Right atrium auricular region (tissue), 2 donors: ENCODE measurements around the gene PHC2. TPM values are rescaled to one million over a fixed set of nuclear protein-coding genes. Genes with fewer than 3 reads are reported as not detected.

ENCODE experiments used
- DNase-seq: peaks from one replicate; pipeline ENCODE4 v3.0.0-alpha.2; 2019; ENCODE audit warnings: low spot score
- H3K27ac ChIP-seq, 2 donors: fragments of 200-600 bp; sonication (generic); 1 replicate in 1 of 2; 2 replicates in 1 of 2; pipeline ENCODE4 v1.5.1; 2016 to 2019
- H3K27me3 ChIP-seq, 2 donors: fragments of 200-600 bp; sonication (generic); one replicate each; pipeline versions ENCODE4 v1.5.1 to v1.6.0; 2017 to 2019
- H3K36me3 ChIP-seq: fragments of 200-600 bp; sonication (generic); one replicate; pipeline ENCODE4 v1.5.1; 2016
- H3K4me1 ChIP-seq, 2 donors: fragments of 200-600 bp; sonication (generic); one replicate each; pipeline versions ENCODE4 v1.5.1 to v1.6.0; 2017 to 2019
- H3K4me3 ChIP-seq, 2 donors: fragments of 200-600 bp; sonication (generic); 1 replicate in 1 of 2; 2 replicates in 1 of 2; pipeline ENCODE4 v1.5.1; 2017 to 2019; ENCODE audit warnings: mild to moderate bottlenecking in 1 of 2, moderate library complexity in 1 of 2
- H3K9me3 ChIP-seq, 2 donors: fragments of 200-600 bp; sonication (generic); one replicate each; pipeline ENCODE4 v1.5.1; 2019
- total RNA-seq, 2 donors: library from RNA; depleted of rRNA; stranded (reverse); fragments of >200 nt; gene quantifications; one replicate each; pipeline ENCODE4 v1.1.0, GENCODE V29; 2016
- TF ChIP-seq, protein P1 (sequence below), 2 donors: fragments of 200-600 bp; sonication (generic); IDR thresholded peaks; one replicate each; pipeline ENCODE4 v1.5.1; 2019; ENCODE audit warnings: antibody characterized with exemption in 2 of 2

The PHC2 gene
- total RNA-seq, 2 donors from 2014 or later, result 98.4 to 144 TPM

DNA sequence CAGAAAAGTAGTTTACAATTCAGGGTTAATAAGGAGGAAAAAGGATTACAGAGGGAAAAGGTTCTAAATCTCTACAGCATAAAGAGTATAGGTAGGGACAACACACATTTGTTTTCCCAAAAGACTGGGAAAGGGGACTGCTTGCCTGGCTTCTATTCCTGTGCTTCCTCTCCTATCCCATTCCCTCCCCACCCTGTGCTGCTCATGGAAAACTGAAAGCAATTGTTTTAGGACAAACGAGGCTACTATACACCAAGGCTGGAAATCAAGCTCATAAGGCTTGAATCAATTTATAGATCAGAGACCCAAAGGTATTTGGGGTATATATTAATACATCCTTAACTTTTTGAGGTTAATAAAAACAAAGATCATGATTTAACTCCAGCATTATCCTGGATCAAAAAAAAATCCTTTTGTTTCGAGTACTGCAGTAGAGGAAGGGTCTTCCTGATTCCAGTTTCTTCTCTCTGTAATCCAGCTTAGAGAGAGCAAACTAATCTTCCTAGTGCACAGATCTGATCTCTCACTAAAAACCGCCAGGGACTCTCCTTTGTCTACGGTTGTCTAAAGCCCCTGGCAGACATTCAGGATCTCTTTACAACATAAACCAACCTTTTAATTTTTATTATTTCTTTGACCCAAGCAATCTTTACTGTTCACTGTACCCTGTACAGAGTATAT, 72.6 kb downstream of the PHC2 start:
- no peak overlapping the region for H3K4me3 ChIP-seq
- TF ChIP-seq, protein P1, sequence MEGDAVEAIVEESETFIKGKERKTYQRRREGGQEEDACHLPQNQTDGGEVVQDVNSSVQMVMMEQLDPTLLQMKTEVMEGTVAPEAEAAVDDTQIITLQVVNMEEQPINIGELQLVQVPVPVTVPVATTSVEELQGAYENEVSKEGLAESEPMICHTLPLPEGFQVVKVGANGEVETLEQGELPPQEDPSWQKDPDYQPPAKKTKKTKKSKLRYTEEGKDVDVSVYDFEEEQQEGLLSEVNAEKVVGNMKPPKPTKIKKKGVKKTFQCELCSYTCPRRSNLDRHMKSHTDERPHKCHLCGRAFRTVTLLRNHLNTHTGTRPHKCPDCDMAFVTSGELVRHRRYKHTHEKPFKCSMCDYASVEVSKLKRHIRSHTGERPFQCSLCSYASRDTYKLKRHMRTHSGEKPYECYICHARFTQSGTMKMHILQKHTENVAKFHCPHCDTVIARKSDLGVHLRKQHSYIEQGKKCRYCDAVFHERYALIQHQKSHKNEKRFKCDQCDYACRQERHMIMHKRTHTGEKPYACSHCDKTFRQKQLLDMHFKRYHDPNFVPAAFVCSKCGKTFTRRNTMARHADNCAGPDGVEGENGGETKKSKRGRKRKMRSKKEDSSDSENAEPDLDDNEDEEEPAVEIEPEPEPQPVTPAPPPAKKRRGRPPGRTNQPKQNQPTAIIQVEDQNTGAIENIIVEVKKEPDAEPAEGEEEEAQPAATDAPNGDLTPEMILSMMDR (IDR thresholded peaks at IDR 0.05), result no peak
- no peaks in the 10 kb centered on the region for H3K36me3 ChIP-seq
- H3K27me3 ChIP-seq, result no peaks in the 10 kb centered on the region
- H3K27ac ChIP-seq, result no peak overlapping the region
- no peak for DNase-seq
- H3K4me1 ChIP-seq, result peaks cover 0 to 28% of the 10 kb centered on the region in 2 donors
- H3K9me3 ChIP-seq, result no peaks in the 10 kb centered on the region

DNA sequence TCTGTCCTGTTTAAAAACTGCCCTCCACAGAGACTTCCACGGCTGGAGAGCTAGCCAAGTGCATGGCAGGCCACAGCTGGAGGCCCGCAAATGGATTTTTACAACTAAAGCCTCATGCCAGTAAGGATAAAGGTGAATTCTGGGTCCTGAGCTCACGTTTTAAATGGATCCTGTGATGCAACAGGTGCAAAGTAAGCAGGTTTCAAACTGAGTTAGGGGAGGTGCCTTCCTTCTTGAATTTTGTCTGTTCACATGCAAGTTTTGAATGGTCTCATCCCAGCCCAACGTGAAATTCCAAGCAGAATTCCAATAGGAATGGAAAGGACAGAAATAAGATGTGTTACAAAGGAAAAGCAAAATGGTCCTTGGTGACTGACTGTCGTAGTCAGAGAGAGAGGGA, 73.8 kb downstream of the PHC2 start:
- TF ChIP-seq, protein P1 (IDR thresholded peaks at IDR 0.05), result no peak
- H3K36me3 ChIP-seq, result no peaks in the 10 kb centered on the region
- no peak overlapping the region for H3K4me3 ChIP-seq
- no peaks in the 10 kb centered on the region for H3K27me3 ChIP-seq
- no peak overlapping the region for H3K27ac ChIP-seq
- H3K4me1 ChIP-seq, result peaks cover 0 to 16% of the 10 kb centered on the region in 2 donors
- no peaks in the 10 kb centered on the region for H3K9me3 ChIP-seq
- DNase-seq, result no peak

DNA sequence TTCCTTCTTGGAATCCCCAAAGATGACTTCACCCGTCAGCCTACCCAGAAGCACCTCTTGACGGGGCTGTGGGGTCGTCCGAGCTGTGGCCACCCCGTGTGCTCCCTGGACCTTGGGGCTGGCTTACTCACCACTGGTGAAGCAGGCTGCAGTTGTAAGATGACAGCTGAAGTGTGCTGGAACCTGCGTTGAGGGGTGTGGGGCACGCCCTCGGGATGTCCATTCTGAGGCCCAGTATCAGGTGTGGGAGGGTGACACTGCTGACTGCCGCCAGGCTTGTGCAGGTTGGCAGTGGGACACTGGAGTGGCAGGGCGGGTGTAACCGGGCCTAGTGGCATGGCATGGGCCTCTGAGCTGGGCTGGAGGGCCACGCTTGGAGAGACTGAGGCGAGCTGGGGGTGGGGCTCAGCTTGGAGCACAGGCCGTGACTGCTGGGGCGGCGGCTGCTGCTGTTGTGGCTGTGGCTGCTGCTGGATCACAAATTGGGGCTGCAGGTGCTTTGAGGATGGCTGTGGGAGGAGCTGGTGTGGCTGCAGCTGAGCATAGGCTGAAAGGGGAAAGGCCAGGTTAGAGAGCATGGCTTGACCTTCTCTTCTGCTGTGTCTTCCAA, 76.1 kb downstream of the PHC2 start:
- TF ChIP-seq, protein P1 (IDR thresholded peaks at IDR 0.05), result no peak
- no peak overlapping the region for H3K27ac ChIP-seq
- no peaks in the 10 kb centered on the region for H3K36me3 ChIP-seq
- peaks cover 0 to 10% of the 10 kb centered on the region in 2 donors for H3K4me1 ChIP-seq
- H3K27me3 ChIP-seq, result no peaks in the 10 kb centered on the region
- H3K9me3 ChIP-seq, result no peaks in the 10 kb centered on the region
- H3K4me3 ChIP-seq, result no peak overlapping the region
- DNase-seq, result no peak

DNA sequence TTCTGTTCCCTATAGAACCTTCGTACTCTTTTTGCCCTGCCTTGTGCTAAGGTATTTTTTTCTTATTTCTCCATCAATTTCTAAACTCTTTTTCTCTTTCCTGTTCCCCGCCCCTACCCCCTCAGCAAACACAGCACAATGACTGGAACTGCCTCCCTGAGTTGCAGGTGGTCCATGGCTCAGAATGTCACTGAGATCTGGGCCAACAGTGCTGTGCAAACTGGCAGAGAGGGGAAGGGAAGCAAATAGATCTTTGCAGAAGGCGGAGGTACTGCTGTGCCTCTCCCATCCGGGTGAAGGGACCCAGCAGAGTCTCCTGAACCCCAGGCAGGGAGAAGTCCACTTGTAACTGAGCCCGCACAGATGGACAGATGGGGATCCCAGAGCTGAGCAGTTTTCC, 77.4 kb downstream of the PHC2 start:
- Histone ChIP-seq H3K36me3 (no peaks in the 10 kb centered on the region), H3K27ac (no peak overlapping the region), H3K9me3 (no peaks in the 10 kb centered on the region), H3K27me3 (no peaks in the 10 kb centered on the region), H3K4me1 (peaks cover 0 to 13% of the 10 kb centered on the region in 2 donors), H3K4me3 (no peak overlapping the region)
- TF ChIP-seq, protein P1 (IDR thresholded peaks at IDR 0.05), result no peak
- no peak for DNase-seq

DNA sequence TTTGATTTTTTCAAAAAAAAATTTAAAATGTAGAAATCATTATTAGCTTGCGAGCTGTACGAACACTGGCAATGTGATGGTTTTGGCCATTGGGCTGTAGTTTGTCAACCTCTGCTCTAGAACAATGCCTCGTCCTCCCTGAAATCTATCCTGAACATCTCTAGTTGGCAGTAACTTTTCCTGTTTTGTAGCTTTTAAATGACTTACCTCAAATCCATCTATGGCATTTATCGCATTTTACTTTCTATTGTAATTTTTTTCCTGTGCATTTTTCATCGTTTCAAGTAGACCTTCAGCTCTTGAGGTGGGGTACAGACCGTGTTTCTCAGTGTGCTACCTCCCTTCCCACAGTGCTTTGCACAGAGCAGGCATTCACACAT, 79.6 kb downstream of the PHC2 start:
- H3K4me3 ChIP-seq, result no peak overlapping the region
- no peaks in the 10 kb centered on the region for H3K36me3 ChIP-seq
- peaks cover 0 to 36% of the 10 kb centered on the region in 2 donors for H3K4me1 ChIP-seq
- H3K27ac ChIP-seq, result no peak overlapping the region
- DNase-seq, result no peak
- H3K9me3 ChIP-seq, result no peaks in the 10 kb centered on the region
- H3K27me3 ChIP-seq, result no peaks in the 10 kb centered on the region
- TF ChIP-seq, protein P1 (IDR thresholded peaks at IDR 0.05), result no peak
